Activated naive CD4-positive, alpha-beta T cell treated with anti-CD3 and anti-CD28 coated beads, Interleukin-2, amount 50 U/mL, for 72 hours (primary cell): ENCODE measurements around the gene IFIT1B. TPM values are rescaled to one million over a fixed set of nuclear protein-coding genes. Genes with fewer than 3 reads are reported as not detected.
A peak's percentile ranks its signal among the peaks of the same experiment; 100 is the strongest.
"Not testable (repeated sequence)": the region's sequence is repeated elsewhere in the genome, so short reads cannot be mapped to it uniquely, and the experiment has no call there.

ENCODE experiments used
- ATAC-seq, 2 donors: fragments of 150-1000 bp; cut with Tn5 transposase; 2 replicates each; pipeline ENCODE4 v1.10.0; 2021; ENCODE audit warnings: mild to moderate bottlenecking in 2 of 2, moderate library complexity in 2 of 2
- DNase-seq, 2 donors: peaks; one replicate each; pipeline ENCODE4 v3.0.0; 2021 to 2022; ENCODE audit warnings: low spot score in 2 of 2
- H3K27ac Mint-ChIP-seq, 2 donors: one replicate each; pipeline ENCODE4 v1.8.0; 2022; ENCODE audit warnings: mild to moderate bottlenecking in 2 of 2, mixed read lengths in 2 of 2
- H3K36me3 Mint-ChIP-seq, 2 donors: one replicate each; pipeline ENCODE4 v1.8.0; 2022; ENCODE audit warnings: mixed read lengths in 2 of 2
- H3K9me3 Mint-ChIP-seq, 2 donors: one replicate each; pipeline ENCODE4 v1.8.0; 2022; ENCODE audit warnings: mixed read lengths in 2 of 2
- total RNA-seq, 2 donors: library from RNA; stranded (reverse); gene quantifications; one replicate each; pipeline ENCODE4 v1.2.3, GENCODE V29; 2022

Gene IFIT1B, protein sequence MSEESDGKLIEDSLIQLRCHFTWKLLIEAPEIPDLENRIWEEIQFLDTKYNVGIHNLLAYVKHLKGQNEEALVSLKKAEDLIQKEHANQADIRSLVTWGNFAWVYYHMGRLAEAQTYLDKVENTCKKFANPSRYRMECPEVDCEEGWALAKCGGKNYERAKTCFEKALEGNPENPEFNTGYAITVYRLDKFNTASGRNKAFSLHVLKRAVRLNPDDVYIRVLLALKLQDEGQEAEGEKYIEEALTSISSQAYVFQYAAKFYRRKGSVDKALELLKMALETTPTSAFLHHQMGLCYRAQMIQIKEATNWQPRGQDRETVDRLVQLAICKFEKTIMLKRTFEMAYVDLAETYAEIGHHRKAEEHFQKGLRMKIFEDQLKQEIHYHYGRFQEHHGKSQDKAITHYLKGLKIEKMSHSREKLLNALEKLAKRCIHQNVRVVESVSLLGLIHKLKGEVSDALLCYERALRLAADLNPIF
- total RNA-seq: not detected

DNA sequence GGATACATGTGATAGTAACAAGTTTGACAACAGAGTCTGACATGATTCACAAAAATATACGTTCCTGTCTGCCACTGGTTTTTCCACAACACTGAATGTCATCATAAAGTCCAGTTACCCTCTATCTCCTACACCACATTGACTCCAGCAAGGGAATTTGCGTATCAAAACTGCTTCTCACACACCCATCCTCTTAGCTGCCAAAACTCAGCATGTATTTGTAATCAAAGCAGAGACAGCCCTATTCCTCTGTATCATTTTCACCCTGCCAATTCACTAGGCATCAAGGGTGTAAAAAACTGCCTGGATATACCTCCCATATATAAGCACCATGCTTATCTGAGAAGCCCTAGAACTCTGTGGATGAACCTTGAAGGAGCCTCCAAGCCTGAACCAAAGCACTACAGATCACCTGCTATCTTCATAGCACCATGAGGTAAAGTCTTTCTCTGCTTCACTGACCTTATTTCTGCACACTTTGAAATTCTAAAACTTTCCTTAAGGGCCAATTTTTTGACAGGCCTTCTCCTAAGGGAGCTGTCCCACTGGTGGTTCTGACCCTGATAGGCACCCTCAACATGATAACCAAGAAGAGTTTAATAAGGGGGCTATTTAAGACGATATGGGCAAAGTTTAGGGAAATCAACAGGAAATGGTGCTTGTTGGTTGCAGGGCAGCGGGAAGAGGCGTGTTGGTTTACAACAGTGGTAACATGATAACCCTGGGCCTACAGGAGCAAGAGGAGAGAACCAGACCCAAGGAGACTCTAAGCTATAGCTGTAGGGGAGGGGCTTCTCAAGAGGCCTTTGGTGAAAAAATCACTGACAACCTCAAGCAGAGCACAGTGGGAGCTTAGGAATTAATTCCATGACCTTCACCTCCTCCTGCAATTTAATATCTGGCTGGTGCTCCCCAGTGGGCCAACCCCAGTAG is at the start of gene IFIT1B:
Gene IFIT1B (plus strand): TSS at position 352 of the 933 bp plus-strand sequence. CDS start 80 bp downstream, at position 432.
- Mint-ChIP-seq H3K9me3 (no peaks in the 10 kb centered on the region), H3K36me3 (no peaks in the 10 kb centered on the region), H3K27ac (no peak within 1 kb of the TSS)
- DNase-seq (no peak), ATAC-seq (no peak)

DNA sequence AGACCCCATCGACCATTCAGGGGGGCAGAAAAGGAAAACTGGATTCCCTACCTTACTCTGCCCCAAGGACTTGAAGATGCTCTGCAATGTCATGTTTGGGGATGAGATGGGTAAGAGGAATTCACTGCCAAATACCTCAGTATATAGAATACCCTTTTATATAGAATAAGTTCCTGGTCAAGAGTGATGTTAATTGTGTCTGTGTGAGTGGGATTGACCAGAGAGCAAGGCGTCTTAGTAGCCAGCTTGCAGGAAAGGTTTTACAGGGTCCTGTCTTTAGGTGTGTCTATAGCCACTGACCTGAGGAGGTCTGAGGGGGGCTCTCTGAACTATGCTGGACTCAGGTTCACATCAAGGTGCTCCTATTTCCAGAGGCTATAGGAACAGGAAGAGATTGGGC is 48.7 kb upstream of the IFIT1B start:
- H3K27ac Mint-ChIP-seq: no peak overlapping the region
- H3K9me3 Mint-ChIP-seq: peaks cover 0 to 3% of the 10 kb centered on the region in 2 donors
- DNase-seq (no peak), ATAC-seq (no peak)
- H3K36me3 Mint-ChIP-seq: peaks cover 0 to 6% of the 10 kb centered on the region in 2 donors

DNA sequence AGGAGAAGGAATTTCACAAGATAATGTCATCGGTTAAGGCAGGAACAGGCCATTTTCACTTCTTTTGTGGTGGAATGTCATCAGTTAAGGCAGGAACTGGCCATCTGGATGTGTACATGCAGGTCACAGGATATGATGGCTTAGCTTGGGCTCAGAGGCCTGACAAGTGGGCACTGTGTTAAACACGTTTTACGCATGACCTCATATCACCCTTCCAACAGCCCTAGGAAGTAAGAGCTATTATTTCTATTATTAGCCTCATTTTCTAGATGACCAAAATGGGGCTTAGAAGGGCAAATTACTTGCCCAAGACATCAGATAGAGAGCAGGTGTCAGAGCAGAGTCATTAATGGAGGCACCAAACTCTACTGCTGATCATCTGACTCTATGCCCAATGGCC is 47.8 kb upstream of the IFIT1B start:
- not testable (repeated sequence) for H3K9me3 Mint-ChIP-seq, ATAC-seq, H3K36me3 Mint-ChIP-seq, H3K27ac Mint-ChIP-seq, DNase-seq

DNA sequence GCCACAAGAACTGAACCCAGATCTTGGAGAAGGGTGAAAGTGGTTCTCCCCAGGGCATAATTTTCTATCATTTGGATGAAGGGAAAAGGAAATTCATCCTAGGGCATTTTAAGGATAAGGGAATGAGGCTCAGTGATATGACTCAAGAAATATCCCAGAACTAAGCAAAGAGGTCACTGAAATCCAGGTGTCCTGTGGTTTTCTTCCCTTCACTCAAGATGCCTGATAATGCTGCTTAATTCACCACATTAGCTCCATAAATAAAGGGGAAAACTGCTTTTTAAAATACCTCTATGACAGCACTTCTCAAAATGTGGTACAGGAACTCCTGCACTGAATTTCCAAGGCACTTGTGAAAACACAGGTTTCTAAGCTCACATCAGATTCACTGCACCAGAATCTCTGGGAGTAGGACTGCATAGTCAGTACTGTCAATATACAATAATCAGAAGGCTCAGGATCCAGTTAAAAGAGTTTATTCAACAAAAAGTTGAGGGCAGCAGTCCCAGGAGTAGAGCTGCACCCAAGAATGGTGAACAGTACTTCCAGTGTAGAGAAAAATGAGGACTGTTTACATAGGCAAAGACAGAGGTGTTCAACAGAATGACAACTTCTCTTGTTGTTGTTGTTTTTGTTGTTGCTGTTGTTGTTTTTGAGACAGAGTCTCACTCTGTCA is 47.2 kb upstream of the IFIT1B start:
- Mint-ChIP-seq H3K9me3 (no peaks in the 10 kb centered on the region), H3K27ac (no peak overlapping the region)
- ATAC-seq: no peak

DNA sequence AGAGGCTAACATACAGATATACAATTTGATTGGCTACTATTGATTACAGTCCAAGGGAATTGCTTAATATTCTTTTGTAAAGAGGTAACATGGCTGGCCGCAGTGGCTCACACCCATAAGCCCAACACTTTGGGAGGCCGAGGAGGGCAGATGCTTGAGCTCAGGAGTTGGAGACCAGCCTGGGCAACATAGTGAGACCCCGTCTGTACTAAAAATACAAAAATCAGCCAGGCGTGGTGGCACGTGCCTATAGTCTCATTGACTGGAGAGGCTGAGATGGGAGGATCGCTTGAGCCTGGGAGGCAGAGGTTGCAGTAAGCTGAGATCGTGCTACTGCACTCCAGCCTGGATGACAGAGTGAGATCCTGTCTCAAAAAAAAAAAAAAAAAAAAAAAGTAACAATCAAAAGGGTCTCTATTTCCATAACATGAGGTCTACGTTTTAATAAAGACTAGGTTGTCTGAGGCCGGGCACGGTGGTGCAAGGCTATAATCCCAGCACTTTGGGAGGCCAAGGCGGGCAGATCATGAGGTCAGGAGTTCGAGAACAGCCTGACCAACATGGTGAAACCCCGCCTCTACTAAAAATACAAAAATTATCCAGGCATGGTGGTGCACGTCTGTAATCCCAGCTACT is 46.3 kb upstream of the IFIT1B start:
- H3K27ac Mint-ChIP-seq: peak overlapping the region in 1 of 2 donors; percentile 66
- ATAC-seq: not testable (repeated sequence)

More for the DNA sequence above, 47.2 kb upstream of the IFIT1B start:
- H3K36me3 Mint-ChIP-seq: peaks cover 0 to 6% of the 10 kb centered on the region in 2 donors
- no peak for DNase-seq

DNA sequence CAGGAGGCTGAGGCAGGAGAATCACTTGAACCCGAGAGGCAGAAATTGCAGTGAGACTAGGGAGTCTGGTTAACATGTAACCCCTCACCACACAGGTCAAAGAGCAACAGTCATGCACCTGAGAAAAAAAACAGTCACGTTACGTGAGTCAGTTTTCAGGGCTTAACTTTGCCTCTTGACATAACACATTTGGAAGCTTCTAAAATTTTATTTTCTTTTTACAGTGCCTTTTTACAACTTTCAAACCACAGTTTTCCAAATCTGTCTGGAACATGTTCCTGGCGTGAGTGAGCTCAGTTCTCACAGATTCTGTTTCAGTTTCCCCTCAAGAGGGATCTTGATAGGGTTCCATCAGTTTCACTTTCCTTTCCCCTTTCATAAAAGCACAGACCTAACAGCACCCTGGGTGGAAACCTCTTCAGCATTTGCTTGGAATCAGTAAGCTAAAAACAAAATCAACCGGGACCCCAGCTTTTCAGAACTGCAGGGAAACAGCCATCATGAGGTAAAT is 45.7 kb upstream of the IFIT1B start:
- ATAC-seq (peak; percentile 41 to 46), DNase-seq (no peak)
- peak overlapping the region; percentile 66 to 70 for H3K27ac Mint-ChIP-seq
- no peaks in the 10 kb centered on the region for H3K9me3 Mint-ChIP-seq
- H3K36me3 Mint-ChIP-seq: peaks cover 0 to 6% of the 10 kb centered on the region in 2 donors

More for the DNA sequence above, 46.3 kb upstream of the IFIT1B start:
- H3K9me3 Mint-ChIP-seq, DNase-seq, H3K36me3 Mint-ChIP-seq: not testable (repeated sequence)

DNA sequence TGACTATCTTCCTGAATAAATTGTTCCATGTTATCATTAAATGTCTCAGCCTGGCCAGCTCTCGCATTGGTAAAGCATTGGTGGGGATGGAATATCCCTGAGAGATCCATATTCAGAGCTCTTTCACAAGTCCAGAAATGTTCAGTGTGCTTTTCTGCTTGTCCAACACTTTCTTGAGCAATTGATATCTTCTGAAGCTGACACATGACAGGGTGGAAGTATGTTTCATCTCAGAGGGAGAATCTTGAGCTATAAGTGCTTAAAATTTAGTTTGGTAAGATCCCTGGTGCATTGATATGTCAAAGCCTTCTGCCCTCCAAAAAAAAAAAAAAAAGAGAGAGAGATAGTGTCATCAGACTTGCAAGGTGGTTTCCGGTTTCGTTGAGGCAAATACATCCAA is 42.6 kb upstream of the IFIT1B start:
- no peak overlapping the region for H3K27ac Mint-ChIP-seq
- ATAC-seq (no peak), DNase-seq (no peak)
- H3K36me3 Mint-ChIP-seq: peaks cover 10 to 11% of the 10 kb centered on the region in 2 donors
- H3K9me3 Mint-ChIP-seq: no peaks in the 10 kb centered on the region

DNA sequence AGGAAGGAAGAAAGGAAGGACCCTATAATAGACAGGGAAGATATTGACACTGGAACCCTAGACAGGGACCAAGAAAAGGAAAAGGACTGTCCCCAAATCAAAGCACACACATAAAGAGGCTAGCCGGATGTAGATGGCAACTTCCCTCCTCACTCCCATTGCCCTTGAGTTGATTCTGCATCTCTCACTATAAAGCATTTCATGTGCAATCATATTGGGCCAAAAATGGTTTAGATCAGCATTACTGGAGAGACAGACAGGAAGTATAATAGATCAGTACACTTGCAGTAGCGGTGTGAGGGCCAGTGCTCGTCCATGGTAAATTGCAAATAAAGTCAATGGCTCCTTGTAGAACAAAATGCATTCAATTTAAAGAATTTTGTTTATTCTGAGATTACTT is 41.6 kb upstream of the IFIT1B start:
- peaks cover 10 to 11% of the 10 kb centered on the region in 2 donors for H3K36me3 Mint-ChIP-seq

DNA sequence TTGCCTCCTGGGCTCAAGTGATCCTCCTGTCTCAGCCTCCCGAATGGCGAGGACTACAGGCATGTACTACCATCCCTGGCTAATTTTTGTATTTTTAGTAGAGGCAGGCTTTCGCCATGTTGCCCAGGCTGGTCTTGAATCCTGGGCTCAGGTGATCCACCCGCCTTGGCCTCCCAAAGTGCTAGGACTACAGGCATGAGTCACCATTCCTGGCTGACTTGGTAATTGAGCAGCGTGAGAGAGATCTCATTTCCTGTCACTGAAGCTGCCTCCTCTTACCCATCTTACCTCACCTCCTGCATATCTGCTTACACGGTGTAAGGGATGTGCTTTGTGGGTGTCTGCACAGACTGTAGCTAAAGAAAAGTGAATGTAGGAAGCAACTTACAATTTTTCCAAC is 40.4 kb upstream of the IFIT1B start:
- Mint-ChIP-seq H3K9me3 (no peaks in the 10 kb centered on the region), H3K36me3 (peaks cover 10 to 11% of the 10 kb centered on the region in 2 donors), H3K27ac (no peak overlapping the region)
- ATAC-seq (peak; percentile 50 to 56), DNase-seq (no peak)

More for the DNA sequence above, 41.6 kb upstream of the IFIT1B start:
- DNase-seq (no peak), ATAC-seq (no peak)
- no peaks in the 10 kb centered on the region for H3K9me3 Mint-ChIP-seq
- no peak overlapping the region for H3K27ac Mint-ChIP-seq

DNA sequence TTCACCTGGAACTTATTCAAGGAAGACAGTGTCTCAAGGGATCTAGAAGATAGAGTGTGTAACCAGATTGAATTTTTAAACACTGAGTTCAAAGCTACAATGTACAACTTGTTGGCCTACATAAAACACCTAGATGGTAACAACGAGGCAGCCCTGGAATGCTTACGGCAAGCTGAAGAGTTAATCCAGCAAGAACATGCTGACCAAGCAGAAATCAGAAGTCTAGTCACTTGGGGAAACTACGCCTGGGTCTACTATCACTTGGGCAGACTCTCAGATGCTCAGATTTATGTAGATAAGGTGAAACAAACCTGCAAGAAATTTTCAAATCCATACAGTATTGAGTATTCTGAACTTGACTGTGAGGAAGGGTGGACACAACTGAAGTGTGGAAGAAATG is 39.1 kb upstream of the IFIT1B start:
- DNase-seq (no peak), ATAC-seq (no peak)
- H3K9me3 Mint-ChIP-seq: no peaks in the 10 kb centered on the region
- peaks cover 10 to 11% of the 10 kb centered on the region in 2 donors for H3K36me3 Mint-ChIP-seq
- H3K27ac Mint-ChIP-seq: no peak overlapping the region

DNA sequence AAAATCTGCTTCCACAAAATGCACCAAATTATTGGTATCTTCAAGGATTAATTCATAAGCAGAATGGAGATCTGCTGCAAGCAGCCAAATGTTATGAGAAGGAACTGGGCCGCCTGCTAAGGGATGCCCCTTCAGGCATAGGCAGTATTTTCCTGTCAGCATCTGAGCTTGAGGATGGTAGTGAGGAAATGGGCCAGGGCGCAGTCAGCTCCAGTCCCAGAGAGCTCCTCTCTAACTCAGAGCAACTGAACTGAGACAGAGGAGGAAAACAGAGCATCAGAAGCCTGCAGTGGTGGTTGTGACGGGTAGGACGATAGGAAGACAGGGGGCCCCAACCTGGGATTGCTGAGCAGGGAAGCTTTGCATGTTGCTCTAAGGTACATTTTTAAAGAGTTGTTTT is 38.0 kb upstream of the IFIT1B start:
- no peak overlapping the region for H3K27ac Mint-ChIP-seq
- no peak for DNase-seq
- no peaks in the 10 kb centered on the region for H3K9me3 Mint-ChIP-seq
- no peak for ATAC-seq
- peaks cover 10 to 11% of the 10 kb centered on the region in 2 donors for H3K36me3 Mint-ChIP-seq

DNA sequence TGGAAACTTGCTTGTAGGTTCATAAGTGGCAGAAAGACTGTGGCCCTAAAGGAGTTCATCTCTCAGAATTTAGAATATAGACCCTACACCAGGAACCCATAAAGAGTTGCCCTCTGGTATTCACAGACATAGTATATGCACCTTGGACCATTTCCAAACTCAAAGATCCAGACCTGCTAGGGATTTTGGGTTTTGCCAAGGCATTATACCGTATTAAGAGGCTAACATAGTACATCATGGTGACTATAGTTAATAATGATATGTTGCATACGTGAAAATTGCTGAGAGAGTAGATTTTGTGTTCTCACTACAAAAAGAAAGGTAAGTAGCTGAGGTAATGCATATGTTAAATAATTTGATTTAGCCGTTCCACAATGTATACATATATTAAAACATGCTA is 36.2 kb upstream of the IFIT1B start:
- H3K27ac Mint-ChIP-seq: no peak overlapping the region
- no peaks in the 10 kb centered on the region for H3K9me3 Mint-ChIP-seq
- no peak for DNase-seq
- H3K36me3 Mint-ChIP-seq: peaks cover 10 to 11% of the 10 kb centered on the region in 2 donors
- ATAC-seq: no peak

DNA sequence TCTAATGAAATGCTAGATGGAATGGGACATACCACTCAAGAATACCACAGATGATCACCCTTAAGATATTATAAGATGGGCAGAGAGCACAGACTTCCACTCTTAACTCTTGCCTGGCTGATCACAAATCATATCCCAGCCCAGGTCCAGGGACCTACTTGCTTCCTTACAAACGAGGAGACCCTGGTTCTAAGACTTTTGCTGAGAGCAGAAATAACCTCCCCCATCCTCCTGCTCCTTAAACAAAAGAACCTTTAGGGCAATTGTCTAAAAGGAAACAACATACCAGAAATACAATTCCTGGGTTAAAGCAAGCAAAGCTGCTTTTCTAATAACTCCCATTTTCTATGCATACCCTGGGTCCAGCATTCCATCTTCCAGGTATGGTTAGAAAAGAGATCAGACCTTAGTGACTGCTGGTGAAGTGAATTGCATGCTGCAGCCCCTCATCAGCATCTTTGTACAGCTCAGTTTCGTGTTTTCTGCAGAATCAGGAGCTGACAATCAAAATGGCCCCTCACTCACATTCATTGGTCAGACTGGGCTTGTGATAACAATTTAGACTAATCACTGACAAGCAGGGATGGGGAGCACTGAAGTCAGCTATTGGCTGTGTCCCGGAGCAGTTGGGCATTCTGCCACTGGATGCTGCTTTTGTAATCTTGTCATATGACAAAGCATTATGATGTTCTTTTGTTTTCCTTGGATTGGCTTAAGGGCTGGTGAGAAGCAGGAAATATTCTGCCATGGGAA is 35.5 kb upstream of the IFIT1B start:
- Mint-ChIP-seq H3K36me3 (peaks cover 10 to 11% of the 10 kb centered on the region in 2 donors), H3K9me3 (no peaks in the 10 kb centered on the region)

DNA sequence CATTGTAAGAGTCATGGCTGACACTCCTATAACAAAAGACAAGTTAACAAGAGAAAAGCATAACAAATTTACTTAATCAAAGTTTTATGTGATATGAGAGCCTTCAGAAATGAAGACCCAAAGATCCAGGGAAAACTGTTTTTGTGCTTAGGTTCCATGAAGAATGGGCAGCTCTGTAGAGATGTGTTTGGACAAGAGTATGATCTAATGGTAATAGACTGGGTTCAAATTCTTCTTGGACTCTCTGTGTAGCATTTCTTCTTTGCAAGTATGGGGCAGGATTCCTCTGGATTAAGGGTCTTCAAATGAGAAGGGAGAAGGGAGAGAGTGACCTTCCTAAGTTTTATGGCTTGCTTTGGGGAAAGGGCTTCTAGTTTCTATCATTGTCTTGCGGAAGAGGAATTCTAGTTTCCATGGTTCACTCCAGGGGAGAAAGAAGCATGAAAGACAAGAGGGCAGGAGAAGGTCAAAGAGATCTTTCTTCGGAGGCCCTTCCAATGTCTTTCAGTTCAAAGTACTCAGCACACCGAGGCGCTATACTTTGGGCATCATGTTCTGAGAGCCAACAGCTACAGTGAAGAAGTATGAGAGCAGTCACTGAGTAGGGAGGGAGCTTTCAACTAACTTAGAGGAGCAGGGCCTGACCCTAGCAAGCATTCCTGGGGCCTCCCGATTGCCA is 34.6 kb upstream of the IFIT1B start:
- no peak for ATAC-seq
- DNase-seq: no peak
- H3K9me3 Mint-ChIP-seq: no peaks in the 10 kb centered on the region
- no peak overlapping the region for H3K27ac Mint-ChIP-seq
- peaks cover 10 to 11% of the 10 kb centered on the region in 2 donors for H3K36me3 Mint-ChIP-seq

More for the DNA sequence above, 35.5 kb upstream of the IFIT1B start:
- H3K27ac Mint-ChIP-seq: no peak overlapping the region
- no peak for ATAC-seq
- no peak for DNase-seq

DNA sequence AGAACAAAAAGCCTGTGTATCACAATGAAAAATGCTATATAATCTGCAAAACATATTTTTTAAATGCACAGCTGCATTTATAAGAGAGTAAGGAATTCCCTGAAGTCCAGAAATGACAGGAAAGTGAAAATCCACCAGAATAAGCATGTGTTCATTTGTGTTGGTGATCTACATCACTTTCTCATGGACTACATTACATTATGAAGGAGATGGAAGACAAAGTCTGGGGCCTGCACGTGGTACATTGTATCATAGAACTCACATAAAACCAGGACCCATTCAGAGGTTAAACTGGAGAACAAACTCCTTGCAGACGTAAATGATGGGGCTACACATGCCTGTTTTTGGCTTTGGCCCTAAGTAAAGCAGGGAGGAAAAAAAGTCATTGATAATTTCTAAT is 33.7 kb upstream of the IFIT1B start:
- Mint-ChIP-seq H3K27ac (no peak overlapping the region), H3K36me3 (peaks cover 2 to 9% of the 10 kb centered on the region in 2 donors), H3K9me3 (no peaks in the 10 kb centered on the region)
- ATAC-seq: no peak
- no peak for DNase-seq
